Stimulated activated CD4-positive, alpha-beta T cell treated with anti-CD3 and anti-CD28 coated beads, Interleukin-2, amount 100 ng/mL, for 24 hours (primary cell): ENCODE data around the gene SERGEF.
"Not testable (repeated sequence)": the region's sequence is repeated elsewhere in the genome, so short reads cannot be mapped to it uniquely, and the experiment has no call there.

Source experiments
- DNase-seq, 2 donors: peaks; one replicate each; pipeline ENCODE4 v3.0.0-alpha.2; 2020

The SERGEF gene

DNA sequence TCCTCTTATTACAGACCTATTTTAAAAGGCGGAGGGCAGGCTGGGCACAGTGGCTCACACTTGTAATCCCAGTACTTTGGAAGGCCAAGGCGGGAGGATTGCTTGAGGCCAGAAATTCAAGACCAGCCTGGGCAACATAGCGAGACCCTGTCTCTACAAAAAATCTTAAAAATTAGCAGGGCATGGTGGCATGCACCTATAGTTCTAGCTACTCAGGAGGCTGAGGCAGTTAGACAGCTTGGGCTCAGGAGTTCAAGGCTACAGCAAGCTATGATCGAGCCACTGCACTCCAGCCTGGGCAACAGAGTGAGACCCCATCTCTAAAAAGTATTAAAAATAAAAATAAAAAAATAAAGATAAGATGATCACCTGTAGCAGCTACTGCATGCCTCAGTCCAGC lies 12.7 kb downstream of the SERGEF start:
- DNase-seq, result not testable (repeated sequence)

DNA sequence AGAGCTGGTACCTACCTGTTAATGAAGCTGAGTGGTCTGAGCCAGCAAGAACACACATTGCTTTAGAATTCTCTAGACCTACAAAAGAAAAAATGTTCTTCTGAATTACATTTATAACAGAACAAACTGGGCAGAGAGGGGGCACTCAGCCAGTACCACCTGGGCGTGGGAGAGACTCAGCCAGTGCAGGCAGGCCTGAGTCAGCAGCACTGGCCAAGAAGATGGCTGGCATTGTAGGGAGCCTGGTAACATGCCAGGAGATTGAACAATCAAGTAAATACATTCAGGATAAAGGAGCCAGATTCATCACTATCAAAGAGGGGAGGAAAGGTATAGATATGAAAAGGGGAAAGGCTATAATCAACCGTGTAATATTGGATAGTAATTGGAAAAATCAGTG lies 19.9 kb downstream of the SERGEF start:
- DNase-seq, result no peak

DNA sequence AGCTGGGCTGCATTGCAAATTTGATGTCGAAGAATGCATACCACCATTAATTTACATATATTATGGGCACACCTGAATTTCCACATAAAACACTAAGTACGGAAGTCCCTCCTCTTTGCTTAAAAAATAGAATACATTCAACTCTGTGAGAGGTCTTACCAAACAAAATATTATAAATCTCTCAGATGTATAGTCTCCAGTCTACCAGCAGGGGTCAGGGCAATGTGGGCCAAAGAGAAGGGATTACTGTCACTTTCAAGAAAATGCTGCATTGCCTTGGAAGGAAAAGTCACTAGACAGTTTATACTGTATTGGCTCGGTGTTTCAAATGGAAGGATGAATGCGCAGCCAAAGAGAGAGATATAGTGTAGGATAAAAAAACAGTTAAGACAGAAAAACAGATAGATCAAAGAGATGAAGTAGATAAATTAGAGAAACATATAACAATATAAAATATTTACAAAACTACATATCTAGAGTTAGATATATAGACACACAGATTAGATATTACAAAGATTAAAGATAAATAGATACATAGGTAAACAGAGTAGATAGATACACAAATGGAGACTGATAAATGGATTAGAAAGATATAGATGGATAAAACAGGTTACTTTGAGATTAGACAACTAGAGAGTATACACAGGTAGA lies 20.9 kb downstream of the SERGEF start:
- peak; percentile 41 to 54 for DNase-seq

DNA sequence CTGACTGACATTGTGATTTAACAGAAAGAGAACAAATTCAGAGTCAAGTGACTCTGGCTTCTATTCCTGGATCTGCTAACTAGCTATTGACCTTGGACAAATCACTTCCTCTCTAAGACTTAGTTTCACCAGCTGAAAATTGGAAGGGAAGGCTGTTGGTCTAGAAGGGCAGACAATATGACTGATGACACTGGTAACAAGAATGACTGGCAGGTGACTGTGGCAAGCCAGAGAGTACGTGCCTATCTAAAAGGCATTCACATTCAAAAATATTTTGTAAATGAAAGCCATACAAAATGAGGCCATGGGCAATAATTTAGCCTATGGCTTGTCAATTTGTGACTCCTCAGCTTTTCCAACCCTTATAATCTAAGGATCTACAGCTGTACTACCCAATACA lies 23.5 kb downstream of the SERGEF start:
- DNase-seq, result no peak

DNA sequence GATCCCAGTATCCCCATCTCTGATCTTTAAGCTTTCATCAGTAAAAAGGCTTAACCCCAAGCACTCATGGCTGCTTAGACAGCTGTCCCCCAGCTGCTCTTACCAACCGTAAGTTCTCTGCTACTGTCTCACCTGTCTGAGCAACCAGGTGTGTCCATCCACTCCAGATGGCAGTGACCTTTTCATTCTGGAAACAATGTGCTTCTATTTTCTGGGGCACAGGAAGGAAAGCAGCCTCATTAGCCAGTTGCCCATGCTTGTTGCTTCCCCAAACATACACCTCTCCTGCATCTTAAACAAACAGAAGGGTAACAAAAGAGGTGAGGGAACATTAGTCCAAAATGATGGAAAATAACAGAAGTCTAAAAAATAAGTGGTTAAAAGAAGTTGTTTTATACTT lies 24.4 kb downstream of the SERGEF start:
- DNase-seq, result no peak

DNA sequence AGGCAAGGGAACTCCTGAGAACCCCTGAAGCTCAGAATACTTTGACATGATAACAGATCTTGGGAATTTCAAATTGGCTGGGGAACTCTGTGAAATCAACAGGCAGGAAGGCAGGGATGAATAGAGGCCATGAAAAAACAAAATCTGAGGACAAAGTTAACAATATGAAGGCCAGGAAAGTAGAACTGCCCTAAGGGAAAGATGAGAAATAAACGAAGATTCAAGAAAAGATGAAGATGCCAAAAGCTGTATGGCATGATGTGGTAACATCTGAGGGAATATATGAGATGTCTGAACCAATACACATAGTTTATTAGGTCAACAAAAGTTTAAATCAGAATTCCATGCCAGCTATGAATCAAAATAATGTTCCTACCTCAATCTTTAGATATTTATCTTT lies 25.0 kb downstream of the SERGEF start:
- DNase-seq, result no peak

DNA sequence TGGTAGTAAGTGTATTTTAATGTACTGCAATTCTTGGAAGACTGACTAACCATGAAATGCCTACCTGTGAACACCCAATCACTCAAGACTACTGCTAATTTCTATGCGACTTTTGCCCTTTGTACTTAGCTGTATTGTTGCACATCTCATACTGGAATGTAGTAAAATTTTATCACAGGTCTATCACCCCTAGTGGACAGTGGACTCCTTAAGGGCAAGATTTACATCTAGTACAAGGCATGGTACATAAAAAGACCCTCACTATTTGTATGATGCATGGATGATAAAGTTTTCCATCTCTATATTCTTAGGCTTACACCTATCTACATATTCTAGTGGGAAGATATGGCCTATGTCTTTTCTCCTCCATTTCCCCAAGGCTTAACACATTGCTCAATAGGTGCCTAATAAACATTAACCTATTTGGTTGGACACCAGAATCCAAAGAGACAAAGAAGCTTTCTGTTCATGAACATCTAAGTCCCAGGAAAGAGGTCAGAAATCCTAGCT lies 26.1 kb downstream of the SERGEF start:
- no peak for DNase-seq

DNA sequence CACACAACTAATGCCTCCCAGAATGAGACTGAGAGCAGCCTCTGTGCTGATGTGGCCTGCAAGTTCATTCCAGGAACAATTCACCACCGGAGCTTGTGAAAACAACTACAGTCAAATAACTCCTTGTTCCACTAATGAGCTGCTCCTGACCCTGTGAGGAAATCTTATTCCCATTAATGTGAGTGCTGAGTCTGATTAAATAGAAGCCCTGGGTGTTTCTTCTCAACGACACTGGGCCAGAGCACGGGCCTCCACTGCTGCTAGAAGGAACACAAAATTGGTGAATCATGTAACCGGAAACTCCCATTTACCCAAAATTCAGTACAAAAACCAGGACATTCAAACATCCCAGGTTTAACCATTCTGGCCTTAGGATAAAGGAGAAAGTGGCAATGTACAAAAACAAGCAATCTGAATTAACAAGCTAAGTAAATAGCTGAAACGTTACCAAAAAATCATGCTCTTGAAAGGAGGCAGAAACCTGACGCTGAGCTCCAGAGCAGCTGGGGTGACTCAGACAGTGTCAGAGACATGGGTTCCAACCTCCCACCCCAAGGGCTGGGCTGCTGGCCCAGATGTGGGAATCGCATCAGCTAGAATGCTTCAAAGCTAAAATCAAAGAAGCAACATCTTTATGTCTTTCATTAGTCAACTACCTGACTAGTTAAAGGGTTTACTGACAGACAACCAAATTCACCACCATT lies 26.7 kb downstream of the SERGEF start:
- DNase-seq, result no peak

DNA sequence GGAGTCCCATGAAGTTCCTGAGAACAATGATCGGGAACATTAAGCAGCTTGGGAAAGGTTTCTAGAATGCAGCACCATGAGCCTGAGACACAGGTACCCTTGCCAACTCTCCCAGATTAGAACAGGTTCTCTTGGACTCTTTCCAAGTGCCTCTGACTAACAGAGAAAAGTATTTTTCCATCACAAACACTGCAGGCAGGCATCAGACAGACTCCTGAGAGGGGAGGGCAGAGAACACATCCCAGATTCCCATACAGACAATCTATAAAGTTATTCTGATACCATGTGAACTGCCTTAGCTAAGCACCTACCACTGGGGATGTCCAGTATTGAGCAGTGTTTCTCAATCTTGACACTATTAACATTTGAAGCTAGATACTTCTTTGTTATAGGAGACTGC lies 27.3 kb downstream of the SERGEF start:
- DNase-seq, result no peak

DNA sequence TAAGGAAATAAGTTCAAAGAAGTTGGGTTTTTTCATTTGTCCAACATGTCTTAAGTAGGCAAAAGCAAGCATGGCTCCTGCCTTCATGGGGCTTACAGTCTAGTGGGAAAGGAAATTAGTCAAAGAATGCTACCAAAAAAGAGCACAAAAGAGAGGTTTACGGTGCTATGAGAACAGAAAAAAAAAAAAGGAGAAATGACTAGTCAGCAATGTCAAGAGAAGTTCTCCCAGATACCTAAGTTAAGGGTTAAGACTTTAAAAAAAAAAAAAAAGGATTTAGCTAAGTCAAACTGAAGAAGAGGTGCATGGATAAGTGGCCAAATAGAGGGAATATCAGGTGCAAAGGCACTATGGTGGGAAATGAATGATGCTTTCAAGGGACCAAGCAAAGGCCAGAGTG lies 29.3 kb downstream of the SERGEF start:
- no peak for DNase-seq

DNA sequence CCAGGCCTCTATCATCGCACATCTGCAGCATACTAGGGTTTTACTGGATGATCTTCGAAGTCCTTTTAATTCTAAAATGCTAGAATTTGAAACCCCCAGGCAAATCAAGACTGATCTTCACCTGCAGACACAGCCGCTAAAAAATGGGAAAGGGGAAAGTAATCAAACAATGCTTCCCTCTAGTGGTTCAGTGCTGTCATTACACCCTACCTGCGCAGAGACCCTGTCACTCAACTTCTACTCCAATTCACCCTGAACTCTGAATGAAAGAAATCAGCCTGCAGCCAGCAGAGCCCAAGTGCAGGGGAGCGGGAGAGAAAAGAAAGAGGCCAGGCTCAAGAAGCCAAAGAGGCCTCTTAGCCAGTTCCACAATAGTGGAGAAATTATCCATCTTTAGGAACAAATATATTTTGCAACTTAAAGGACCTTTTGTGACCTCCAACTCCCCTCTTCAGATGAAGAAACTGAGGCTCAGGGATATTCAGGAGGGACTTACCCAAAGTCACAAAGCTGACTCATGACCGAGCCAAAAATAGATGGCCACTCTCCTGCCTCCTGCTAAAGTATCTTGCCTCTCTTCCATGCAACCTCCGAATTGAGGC lies 33.0 kb downstream of the SERGEF start:
- peak; percentile 9 to 21 for DNase-seq

DNA sequence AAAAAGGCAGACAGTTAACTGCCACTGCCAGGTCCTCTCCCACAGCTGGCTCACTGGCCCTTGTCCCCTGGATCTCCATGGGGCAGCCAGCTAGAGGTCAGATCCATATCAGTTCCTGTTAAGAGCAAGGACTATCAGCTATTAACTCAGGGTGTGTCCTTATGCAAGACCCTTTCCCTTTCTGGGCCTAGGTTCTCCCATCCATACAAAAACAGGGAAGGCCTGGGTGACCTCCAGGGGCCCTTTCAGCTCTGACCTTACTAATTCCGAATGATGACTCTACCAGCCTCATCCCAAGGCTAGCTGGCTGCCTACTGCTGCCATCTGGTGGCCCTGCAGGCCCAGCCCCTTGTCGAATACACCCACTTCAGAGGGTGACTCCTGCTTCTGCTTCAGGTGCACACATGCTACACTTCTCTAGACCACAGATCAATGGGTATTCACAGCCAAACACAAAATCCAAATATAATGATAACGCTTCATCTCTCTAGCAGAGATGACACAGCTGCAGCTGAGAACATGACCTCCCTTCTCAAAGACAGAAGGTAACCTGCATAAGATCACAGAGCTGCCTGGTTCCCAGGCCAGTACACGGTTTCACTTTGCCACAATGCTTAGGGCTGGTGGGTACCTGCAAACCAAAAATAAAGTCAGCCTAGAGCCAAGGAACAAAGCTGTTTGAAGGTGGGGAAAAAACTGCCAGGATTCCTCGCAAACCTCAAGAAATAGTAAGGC lies 34.1 kb downstream of the SERGEF start:
- DNase-seq, result peak in 1 of 2 donors; percentile 29

DNA sequence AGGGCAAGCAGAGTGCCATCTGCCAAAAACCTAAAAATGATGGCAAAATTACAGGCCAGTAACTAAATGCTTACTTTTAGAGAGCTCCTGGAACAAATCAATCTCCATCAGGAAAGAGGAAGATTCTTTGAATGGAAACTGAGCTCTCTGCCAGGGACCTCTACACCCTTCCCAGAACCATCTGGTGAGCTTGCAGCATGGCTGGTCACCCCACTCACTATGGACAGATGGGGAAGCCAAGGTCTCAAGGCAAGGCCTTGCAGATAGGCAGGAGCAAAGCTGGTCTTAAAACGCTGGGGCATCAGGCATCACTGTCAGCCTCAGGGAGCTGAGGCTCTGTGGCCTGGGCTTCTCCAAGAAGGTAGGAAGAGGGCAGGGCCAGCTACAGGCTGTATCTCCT lies 36.2 kb downstream of the SERGEF start:
- no peak for DNase-seq

DNA sequence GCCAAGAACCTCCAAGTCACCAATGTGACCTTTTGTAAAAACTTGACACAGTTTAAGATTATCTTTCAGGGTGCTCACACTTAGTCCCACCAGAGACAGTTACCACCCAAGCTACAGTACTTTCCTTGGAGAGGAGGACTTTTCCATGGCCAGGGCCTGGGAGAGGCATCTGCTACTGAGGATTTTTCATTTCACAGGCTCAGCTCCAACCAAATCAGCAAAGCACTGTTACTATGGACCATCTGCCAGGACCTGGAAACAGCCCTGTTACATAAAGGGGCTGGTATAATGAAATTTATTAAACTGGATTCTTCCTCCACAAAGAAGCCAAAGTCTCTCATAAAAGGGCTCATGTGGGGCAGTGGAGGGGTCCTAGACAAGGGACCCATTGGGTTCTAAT lies 38.6 kb downstream of the SERGEF start:
- DNase-seq, result no peak

DNA sequence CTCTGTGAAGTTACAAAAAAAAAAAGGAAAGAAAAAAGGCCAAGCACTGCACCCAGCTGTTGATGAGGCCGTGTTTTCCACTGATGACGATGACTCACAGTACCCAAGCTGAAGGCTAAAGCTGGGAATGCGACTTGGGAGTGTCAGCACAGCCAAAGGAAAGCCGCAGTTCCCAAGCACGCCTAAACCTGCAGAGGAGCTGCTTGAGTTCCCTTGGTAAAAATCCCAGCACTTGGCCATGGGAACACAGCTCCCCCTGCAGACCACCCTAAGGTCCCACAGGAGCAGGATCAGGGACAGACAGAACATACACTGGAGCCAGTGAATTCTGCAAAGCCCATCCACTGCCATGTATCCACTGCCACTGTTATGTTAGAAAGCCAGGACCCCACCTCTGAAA lies 39.9 kb downstream of the SERGEF start:
- peak in 1 of 2 donors; percentile 6 for DNase-seq

DNA sequence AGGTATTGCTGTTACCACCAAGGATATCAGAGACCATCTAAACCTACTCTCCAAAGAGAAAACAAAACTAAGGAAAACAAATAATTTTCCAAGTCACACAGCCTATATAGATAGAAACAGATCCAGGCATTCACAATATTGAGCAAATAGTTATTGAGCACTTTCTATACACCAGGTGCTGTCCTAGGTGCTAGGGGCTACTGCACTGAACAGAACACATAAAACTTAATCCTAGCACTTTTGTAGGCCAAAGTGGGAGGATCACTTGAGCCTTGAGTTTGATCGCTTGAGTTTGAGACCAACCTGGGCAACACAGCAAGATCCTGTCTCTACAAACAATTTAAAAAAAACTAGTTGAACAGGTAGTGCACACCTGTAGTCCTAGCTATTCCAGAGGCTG lies 44.6 kb downstream of the SERGEF start:
- DNase-seq, result no peak

DNA sequence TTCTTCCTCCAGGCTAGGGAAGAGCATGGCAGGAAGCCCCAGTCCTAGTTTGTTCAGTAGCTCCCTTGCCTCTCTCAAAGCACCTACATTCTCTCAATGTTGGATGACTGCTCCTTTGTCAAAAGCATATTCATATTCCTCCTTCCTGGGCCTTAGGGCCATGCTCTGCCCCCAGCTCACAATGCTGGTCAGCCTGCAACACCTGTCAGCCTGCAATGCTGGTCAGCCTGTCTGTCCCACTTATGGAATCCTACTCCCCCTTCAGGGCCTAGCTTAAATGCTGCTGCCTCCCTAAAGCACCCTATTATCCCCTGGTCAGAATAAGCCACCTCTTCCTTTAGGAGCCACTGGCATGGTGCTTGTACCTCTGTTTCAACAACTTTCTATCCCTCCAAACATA lies 45.2 kb downstream of the SERGEF start:
- no peak for DNase-seq

DNA sequence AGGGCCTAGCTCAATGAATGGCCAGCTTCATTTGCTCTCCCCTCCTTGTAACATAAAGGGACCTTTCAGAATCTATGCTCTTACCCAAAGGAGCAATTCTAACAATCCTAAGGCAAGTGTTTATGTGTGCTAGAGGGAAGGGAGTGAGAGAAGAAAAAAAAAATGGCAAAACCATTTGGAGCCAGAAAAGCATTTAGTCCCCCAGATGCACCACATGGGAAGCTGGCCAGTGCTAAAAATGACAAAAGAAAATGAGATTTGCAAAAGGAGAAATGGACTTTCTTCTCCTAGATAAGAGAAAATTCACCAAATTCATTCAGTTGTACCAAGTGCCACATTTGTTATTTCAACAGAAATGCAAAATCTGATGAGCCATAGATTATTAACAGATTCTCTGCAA lies 52.8 kb downstream of the SERGEF start:
- no peak for DNase-seq

DNA sequence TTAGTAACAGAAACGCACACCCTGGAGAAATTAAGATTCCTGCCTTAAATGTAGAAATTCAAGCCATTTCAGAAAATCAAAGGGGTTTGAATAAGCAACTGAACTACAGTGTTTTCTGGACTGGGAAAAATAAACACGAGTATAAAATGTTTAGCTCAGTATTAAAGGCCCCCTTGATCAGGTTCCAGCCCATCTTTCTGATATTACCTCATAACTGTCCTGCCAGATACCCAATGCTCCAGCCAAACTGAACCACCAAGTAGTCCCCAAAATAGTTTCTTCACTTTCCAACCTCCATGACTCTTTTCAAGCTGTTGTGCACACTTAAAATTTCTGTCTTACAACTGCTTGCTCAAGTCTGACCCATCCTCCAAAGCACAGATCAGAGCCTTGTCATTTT lies 54.4 kb downstream of the SERGEF start:
- DNase-seq, result no peak

DNA sequence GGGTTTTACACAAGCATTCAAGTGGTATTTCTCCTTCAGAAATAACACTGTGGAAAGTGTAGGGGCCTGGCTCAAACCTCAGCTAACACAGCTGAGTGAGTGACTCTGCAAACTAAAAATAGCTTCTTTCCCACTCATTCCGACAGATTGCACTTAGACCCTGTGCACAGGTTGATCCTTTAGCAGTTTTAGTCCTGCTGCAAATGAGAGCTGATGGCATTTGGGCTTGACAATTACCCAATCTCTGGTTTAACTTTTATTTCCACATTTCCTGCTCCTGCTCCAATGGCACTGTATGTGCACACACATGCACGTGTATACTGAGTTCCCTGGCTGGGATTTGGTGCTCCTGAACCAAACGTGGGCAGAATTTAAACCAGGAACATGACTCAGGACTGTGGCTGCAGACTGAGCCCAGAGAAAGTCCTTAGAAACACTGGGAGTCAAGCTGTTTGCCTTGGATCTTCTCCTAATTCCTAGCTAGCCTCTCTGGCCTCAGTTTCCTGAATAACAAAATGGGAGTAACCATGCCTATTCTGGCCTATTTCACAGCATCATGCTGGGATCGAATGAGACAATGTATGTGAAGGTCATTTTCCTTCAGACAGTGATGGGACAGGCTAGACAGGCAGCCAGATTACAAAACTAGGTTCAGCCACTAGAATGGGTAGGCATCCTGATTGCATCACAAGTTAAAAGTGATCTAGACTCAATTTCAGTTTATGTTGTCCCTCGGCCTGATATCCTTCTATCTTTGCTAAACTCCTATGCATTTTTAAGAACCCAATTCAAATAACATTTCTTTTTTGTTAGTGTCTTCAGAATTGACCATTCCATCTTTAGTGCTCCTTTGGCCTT lies 58.2 kb downstream of the SERGEF start:
- no peak for DNase-seq

DNA sequence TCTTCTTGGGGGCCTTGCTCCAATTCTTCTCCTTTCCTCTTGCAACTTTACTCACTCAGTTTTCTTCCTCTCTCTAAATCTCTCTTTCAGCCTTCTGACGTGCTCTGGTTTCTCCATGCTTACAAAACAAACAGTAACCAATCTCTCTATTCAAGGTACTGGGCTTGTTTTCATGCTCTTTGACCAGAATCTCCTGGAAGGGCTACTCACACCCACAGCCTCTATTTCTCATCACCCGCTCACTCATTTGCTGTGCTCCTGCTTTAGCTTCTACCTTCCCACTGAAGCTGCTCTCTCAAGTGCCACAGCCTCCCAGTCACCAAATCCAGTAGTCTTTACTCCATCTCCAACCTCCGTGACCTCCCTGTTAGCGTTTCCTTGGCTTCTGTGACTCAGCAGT lies 60.4 kb downstream of the SERGEF start:
- no peak for DNase-seq

DNA sequence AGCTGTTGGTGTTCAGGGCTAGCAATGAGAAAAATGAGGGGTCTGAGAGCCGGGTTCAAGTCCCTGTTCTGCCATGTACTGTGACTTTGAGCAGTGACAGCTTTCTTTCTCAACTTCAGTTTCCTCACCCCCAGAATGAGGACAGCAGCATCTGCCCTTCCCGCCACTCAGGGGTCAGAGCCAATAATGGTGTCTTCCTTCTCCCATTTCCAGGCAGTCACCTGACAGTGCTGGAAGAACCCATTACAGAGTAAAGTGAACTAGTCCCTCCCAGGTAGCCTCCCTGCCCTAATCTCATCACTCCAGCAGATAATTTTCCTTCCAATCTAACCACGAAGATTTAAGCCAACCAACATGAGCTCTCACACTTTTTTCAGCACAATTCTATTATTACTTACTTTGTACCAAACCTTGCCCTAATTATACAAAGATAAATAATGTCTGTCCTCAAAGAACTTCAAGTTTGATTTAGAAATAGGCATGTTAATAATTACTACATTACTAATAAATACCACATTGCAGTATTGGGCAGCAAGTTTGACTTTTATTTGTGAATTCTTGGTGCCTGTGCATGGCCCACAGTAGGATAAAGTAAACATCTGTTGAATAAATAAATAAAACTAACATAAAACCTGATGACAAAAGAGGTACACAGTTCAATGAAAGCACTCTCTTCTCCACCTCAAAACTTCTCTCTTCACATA lies 61.0 kb downstream of the SERGEF start:
- no peak for DNase-seq
